GM12892 (cell line): ENCODE results near the gene TMEM273.

Experiments
- DNase-seq: peaks from one replicate; pipeline ENCODE4 v3.0.0; 2011; ENCODE audit not compliant: insufficient read length
- FAIRE-seq: peaks from 2 replicates; lab custom pipeline; 2011; peaks lifted over from hg19 to GRCh38; lab: Jason Lieb, UNC
- POLR2A ChIP-seq: IDR thresholded peaks from 2 replicates; pipeline ENCODE4 v1.6.1; 2011; ENCODE audit warnings: low read depth, low read length, control low read depth
- POLR2AphosphoS5 ChIP-seq: IDR thresholded peaks from 2 replicates; pipeline ENCODE4 v1.6.1; 2011; ENCODE audit warnings: low read depth, low read length, control low read depth
- TAF1 ChIP-seq: IDR thresholded peaks from 2 replicates; pipeline ENCODE4 v1.6.1; 2011; ENCODE audit warnings: low read depth, mild to moderate bottlenecking, control low read depth, low read length, borderline replicate concordance

TMEM273 gene

GRCh38 chr10:49158915-49159314 lies 29.3 kb downstream of the TMEM273 start:
- FAIRE-seq, result no peak
- TF ChIP-seq TAF1 (no peak), POLR2A (no peak), POLR2AphosphoS5 (no peak)
- no peak for DNase-seq

GRCh38 chr10:49158404-49158803 lies 29.8 kb downstream of the TMEM273 start:
- no peak for TF ChIP-seq TAF1
- no peak for TF ChIP-seq POLR2AphosphoS5
- TF ChIP-seq POLR2A, result no peak
- DNase-seq (no peak), FAIRE-seq (no peak)

- no peak for DNase-seq
Measured at GRCh38 chr10:49157229-49157628, 31.0 kb downstream of the TMEM273 start.

GRCh38 chr10:49154641-49155040 lies 33.5 kb downstream of the TMEM273 start:
- DNase-seq, result no peak
- no peak for FAIRE-seq
- TF ChIP-seq POLR2A (no peak), TAF1 (no peak), POLR2AphosphoS5 (no peak)

More at GRCh38 chr10:49157229-49157628, 31.0 kb downstream of the TMEM273 start:
- TF ChIP-seq TAF1, result no peak
- TF ChIP-seq POLR2AphosphoS5, result no peak
- TF ChIP-seq POLR2A, result no peak
- no peak for FAIRE-seq

GRCh38 chr10:49153971-49154370 lies 34.2 kb downstream of the TMEM273 start:
- DNase-seq, result no peak
- no peak for FAIRE-seq
- TF ChIP-seq POLR2AphosphoS5 (no peak), TAF1 (no peak), POLR2A (no peak)

- TF ChIP-seq TAF1 (no peak), POLR2AphosphoS5 (no peak), POLR2A (no peak)
Measured at GRCh38 chr10:49153115-49153514, 35.1 kb downstream of the TMEM273 start.

GRCh38 chr10:49152663-49153062 lies 35.5 kb downstream of the TMEM273 start:
- TF ChIP-seq TAF1, result no peak
- TF ChIP-seq POLR2AphosphoS5, result no peak
- TF ChIP-seq POLR2A, result no peak
- DNase-seq (no peak), FAIRE-seq (no peak)

More at GRCh38 chr10:49153115-49153514, 35.1 kb downstream of the TMEM273 start:
- DNase-seq (no peak), FAIRE-seq (no peak)

- no peak for DNase-seq
- no peak for FAIRE-seq
Measured at GRCh38 chr10:49152037-49152436, 36.2 kb downstream of the TMEM273 start.

GRCh38 chr10:49151481-49151880 lies 36.7 kb downstream of the TMEM273 start:
- TF ChIP-seq TAF1 (no peak), POLR2AphosphoS5 (no peak), POLR2A (no peak)
- FAIRE-seq (peak; percentile 33), DNase-seq (no peak)

More at GRCh38 chr10:49152037-49152436, 36.2 kb downstream of the TMEM273 start:
- TF ChIP-seq TAF1, result no peak
- no peak for TF ChIP-seq POLR2AphosphoS5
- no peak for TF ChIP-seq POLR2A

GRCh38 chr10:49151025-49151445 lies 37.2 kb downstream of the TMEM273 start:
- DNase-seq (no peak), FAIRE-seq (no peak)
- TF ChIP-seq POLR2AphosphoS5, result no peak
- no peak for TF ChIP-seq POLR2A
- no peak for TF ChIP-seq TAF1

GRCh38 chr10:49150426-49150825 lies 37.8 kb downstream of the TMEM273 start:
- no peak for TF ChIP-seq POLR2A
- no peak for TF ChIP-seq TAF1
- no peak for TF ChIP-seq POLR2AphosphoS5
- FAIRE-seq (no peak), DNase-seq (no peak)

GRCh38 chr10:49149881-49150280 lies 38.3 kb downstream of the TMEM273 start:
- no peak for DNase-seq
- FAIRE-seq, result no peak
- TF ChIP-seq TAF1, result no peak
- no peak for TF ChIP-seq POLR2AphosphoS5
- no peak for TF ChIP-seq POLR2A
